Stimulated activated CD8-positive, alpha-beta memory T cell treated with anti-CD3 and anti-CD28 coated beads, Interleukin-15, amount 100 ng/mL, for 48 hours (primary cell): ENCODE results near the gene ENOX1.
"Not testable (repeated sequence)": the region's sequence is repeated elsewhere in the genome, so short reads cannot be mapped to it uniquely, and the experiment has no call there.

Experiments
- DNase-seq, 2 donors: peaks; one replicate each; pipeline ENCODE4 v3.0.0-alpha.2; 2020; ENCODE audit warnings: low read depth in 2 of 2

The ENOX1 gene

DNA sequence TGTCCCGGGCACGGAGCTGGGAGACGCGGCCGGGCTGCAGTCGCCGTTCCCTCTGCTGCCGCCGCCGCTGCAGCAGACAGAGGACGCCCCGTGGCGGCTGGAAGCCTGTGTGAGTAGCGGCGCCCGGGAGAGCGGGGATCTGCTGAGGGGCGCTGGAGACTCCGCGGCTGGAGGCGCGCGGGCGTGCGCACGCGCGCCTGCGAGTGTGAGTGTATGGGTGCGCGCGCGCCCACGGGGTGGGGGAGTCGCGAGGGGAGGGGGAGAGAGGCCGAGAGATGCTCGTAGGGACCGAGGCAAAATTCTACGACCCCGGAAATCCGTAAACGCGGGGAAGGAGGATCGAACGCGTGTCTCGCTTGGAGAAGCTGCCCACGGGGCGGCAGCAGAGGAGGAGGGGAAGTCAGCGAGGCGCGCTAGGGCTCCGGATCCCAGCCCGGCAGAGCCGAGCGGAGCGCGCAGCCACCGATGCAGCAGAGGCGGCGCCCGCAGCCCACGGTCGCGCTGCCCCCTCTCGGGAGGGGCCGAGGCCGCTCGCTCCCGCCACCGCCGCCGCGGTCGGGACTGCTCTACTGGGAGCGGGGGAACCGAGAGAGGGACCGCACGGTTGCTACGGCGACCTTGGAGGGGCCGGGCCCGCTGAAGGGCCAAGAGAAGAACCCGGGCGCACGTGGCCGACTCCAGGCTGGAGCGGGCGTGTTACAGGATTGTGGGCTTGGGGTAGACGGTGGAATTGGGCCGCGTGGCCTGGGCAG lies at the start of gene ENOX1:
Gene ENOX1 (minus strand): TSS at position 207 of the 752 bp plus-strand sequence.
- DNase-seq, result no peak

- no peak for DNase-seq
Measured at GRCh38 chr13:43835701-43836100, 48.9 kb upstream of the ENOX1 start.

- DNase-seq, result no peak
Measured at GRCh38 chr13:43831088-43831487, 44.3 kb upstream of the ENOX1 start.

DNA sequence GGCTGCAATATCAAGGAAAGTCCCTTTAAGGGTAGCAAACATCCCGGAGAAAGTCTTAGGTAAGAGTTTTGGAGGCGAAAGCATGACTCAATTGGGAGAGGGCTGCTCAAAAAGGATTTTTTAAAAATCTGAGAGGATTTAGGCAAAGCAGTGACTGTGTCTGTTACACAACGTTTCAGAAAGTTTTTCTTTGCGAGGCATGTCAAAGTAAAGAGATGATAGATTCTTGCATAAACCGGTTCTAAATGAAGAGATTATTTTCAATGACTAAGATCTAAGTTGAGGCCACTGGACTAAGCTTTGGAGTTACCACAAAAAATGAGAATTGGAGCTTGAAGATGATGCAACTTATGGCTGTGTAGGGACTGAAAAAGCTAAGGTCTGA lies 43.7 kb upstream of the ENOX1 start:
- DNase-seq, result no peak

DNA sequence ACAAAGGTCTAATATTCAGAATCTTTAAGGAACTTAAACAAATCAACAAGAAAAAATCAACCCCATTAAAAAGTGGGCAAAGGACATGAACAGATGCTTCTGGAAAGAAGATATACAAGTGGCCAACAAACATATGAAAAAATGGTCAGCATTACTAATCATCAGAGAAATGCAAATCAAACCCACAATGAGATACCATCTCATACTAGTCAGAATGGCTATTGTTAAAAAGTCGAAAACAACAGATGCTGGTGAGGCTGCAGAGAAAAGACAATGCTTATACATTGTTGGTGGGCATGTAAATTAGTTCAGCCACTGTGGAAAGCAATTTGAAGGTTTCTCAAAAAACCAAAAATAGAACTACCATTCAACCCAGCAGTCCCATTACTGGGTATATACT lies 37.9 kb upstream of the ENOX1 start:
- DNase-seq, result not testable (repeated sequence)

GRCh38 chr13:43822969-43823368 lies 36.2 kb upstream of the ENOX1 start:
- DNase-seq, result no peak

GRCh38 chr13:43816401-43816889 lies 29.7 kb upstream of the ENOX1 start:
- DNase-seq, result no peak

DNA sequence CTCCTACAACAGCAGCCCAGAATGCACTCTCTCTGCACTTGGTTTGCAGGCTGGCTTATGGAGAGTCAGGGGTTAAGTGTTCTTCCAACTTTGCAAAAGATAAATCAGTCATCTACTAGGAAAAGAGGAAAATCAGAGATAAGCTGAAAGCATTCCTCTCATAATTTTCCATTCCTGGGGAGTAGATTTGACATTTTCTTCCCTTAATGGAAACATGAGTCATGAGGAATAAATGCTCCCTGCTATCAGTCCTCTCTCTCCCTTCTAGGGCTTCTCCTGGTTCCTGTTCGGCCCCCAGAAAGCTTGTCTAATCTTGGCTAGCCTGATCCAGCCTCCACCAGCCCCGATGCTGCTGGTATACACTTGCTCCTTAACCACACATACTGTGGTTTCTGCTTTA lies 28.4 kb upstream of the ENOX1 start:
- no peak for DNase-seq

DNA sequence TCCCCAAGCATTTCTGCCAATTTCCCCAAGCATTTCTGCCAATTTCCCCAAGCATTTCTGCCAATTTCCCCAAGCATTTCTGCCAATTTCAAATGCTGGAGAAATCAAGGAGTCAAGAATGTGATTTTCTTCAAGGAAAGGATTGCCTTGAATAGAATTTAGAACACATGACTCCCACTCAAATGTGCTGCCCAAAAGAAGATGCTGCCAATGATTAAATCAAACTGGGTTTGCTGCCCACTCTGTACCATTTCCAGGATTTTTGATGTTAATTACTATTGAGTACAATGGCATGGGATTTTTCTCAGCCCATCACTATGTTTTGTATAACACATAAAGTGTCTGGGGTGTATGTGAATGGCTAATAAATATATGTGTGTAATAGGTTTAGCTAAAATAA lies 21.9 kb upstream of the ENOX1 start:
- DNase-seq, result no peak

DNA sequence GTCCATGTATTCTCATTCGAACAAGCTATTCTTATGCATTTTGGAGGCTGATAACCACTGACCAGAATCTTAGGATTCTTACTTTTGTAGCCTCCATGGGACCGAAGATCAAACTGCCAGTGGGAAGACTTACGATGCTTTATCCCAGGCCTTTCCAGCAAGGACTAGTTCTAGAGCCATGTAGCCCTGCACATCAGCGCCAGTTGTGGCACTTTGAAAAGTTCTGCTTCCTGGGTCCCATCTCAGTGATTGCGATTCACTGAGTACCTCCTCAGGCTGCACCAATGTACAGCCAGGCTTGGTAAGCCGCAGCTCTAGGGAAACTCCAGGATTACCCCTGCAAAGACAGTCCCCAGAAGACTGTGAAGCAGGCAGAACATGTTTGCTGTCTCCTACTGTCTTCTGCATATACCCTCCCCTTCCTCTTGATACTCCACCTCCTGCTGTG lies 18.9 kb upstream of the ENOX1 start:
- DNase-seq, result no peak

DNA sequence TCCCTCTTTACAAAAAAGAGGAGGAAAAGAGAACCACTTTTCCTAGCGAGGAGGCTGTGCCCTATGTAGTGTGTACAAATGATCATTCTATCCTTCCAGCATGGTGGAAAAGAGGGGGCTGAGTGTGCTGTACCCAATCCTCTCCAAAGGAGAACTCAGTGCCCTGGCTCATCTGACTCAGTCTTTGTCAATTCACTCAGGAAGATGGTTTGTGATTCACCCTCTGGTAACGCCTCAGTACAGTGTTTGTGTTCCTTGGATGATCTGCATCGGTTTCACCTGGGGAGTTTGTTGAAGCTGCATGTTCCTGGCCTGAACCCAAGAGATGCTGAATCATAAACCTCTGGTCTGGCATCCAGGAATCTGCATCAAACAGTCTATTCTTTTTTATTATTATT lies 18.3 kb upstream of the ENOX1 start:
- no peak for DNase-seq

GRCh38 chr13:43804461-43805070 lies 17.8 kb upstream of the ENOX1 start:
- DNase-seq, result no peak

- DNase-seq, result no peak
Measured at GRCh38 chr13:43802511-43802910, 15.7 kb upstream of the ENOX1 start.

DNA sequence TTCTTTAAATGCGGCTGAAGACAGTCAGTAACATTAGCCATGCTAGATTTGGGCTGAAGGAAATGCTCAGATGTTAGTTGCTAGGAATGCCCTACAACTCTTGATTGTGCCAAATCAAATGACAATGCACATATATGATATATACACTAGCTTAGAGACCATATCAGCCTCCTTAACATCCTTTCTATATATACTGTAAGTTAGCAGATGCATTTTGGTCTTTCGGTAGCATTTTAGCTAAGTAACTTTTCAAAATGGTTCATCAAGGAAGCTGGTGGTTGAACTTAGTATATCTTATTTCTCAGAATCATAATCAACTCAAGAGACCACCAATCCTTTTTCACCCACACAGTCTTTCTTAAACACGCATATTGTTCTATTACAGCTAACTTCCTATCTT lies 14.1 kb upstream of the ENOX1 start:
- no peak for DNase-seq

DNA sequence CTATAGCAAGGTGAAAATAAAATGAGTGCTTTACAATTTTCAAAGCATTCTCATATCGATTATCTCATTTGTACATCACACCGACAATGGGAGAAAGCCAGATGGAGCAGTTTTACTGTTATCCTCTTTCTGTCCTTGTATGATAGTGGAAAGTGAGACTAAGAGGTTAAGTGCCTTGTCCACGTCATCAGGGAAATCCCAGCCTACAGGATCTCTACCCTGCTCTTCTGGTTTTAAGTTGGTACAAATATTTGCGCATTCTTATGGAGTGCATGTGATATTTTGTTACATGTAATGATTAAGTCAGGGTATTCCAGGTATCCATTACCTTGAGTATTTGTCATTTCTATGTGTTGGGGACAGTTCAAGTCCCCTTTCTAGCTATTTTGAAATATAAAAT lies 12.4 kb upstream of the ENOX1 start:
- DNase-seq, result no peak

- DNase-seq, result no peak
Measured at GRCh38 chr13:43797869-43798268, 11.1 kb upstream of the ENOX1 start.

DNA sequence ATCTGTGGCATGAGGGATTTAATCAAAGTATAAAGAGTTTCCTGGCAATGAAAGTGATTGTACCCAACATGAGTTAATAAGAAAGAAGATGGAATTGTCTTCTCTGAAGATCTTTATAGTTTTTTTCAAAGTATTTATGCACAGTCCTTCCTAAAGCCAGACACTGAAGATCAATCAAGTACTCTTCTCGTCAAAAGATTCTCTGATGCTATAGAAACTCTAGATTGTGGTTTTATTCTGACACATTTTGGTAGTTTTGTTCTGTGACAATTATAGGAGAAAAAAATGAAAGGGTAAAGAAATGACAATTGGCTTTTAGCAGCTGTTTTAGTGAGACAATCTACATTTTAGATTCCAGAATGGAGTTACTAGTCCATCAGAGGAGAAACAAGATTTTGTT lies 10.4 kb upstream of the ENOX1 start:
- no peak for DNase-seq

GRCh38 chr13:43794416-43794815 lies 7.6 kb upstream of the ENOX1 start:
- no peak for DNase-seq

DNA sequence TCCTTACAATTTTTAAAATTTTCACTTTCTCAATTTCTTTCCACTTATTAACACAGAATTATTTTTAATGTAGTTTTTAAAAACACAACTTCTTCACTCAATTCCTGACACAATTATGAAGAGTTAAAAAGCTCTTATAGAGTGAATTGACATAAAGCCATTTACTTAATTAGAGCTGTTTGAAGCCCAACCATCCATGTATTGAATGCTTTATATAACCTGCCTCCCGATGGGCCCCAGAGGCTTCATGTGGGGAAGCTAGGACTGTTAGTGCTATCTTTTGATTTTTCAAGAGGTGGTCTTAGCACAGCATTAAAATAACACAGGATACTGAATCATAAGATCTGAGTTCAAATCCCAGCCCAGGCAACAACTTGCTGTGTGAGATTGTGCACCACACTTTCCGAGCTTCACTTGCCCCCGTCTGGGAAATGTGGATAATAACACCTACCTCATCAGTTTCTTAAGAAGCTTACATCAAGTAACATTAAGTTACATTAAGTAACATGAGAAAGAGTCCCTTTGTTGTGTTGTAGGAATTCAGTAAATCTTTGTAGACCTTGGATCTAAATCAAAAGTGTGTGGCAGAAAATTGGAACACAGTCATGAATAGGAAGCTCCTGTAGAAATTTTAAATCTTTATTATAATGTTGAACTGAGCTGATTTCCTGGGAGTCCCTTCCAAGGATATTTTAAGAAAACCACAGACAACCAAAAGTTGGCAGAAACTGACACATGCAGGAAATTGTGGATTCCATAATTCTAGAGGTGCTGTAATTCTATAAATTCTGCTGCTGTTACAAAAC lies 5.5 kb upstream of the ENOX1 start:
- DNase-seq, result no peak

GRCh38 chr13:43787997-43788396 lies 1.2 kb upstream of the ENOX1 start:
- no peak for DNase-seq

DNA sequence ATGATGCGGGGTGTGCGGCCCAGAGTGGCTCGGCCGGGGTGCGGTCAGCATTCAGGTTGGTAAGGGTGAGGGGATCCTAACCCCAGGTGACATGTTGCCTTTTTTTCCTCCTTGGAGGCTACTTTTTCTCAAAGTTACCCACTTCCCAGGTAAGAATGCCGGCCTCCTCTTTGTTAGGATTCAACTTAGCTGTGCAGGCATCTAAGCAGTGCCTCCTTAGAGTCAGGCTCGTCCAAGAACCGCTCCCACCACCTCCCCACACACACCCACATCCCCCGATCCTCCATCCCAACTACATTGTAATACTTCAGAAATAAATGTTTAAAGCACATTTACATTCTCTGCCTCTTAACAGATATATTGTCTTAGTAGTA lies 733 bp upstream of the ENOX1 start:
- no peak for DNase-seq

GRCh38 chr13:43786472-43786765 lies 353 bp downstream of the ENOX1 start:
- DNase-seq, result no peak
